Neural crest cell (in vitro differentiated cells): ENCODE data around the gene MGMT. TPM values are rescaled to one million over a fixed set of nuclear protein-coding genes. Genes with fewer than 3 reads are reported as not detected.

Experiments
- DNase-seq: peaks from one replicate; pipeline ENCODE4 v3.0.0; 2021; ENCODE audit warnings: low read depth, mixed read lengths, low spot score
- H3K27ac Mint-ChIP-seq: one replicate; pipeline ENCODE4 v1.8.0; 2021; ENCODE audit warnings: mild to moderate bottlenecking, mixed read lengths; ENCODE audit not compliant: unreplicated experiment
- H3K27me3 Mint-ChIP-seq: 2 replicates; pipeline ENCODE4 v1.8.0; 2021; ENCODE audit warnings: low read depth, mild to moderate bottlenecking, mixed read lengths
- H3K36me3 Mint-ChIP-seq: 2 replicates; pipeline ENCODE4 v1.8.0; 2021; ENCODE audit warnings: low read depth, mild to moderate bottlenecking, mixed read lengths
- H3K4me1 Mint-ChIP-seq: 2 replicates; pipeline ENCODE4 v1.8.0; 2021; ENCODE audit warnings: mixed read lengths
- H3K4me3 Mint-ChIP-seq: one replicate; pipeline ENCODE4 v1.8.0; 2021; ENCODE audit warnings: mild to moderate bottlenecking, mixed read lengths
- H3K9me3 Mint-ChIP-seq: 2 replicates; pipeline ENCODE4 v1.8.0; 2021; ENCODE audit warnings: mixed read lengths
- total RNA-seq: library from RNA; stranded (reverse); gene quantifications from 2 replicates; pipeline ENCODE4 v1.2.1, GENCODE V29; 2021
- TF ChIP-seq, protein P1 (sequence below): fragments of 200-600 bp; sonication (generic); conservative IDR thresholded peaks from 2 replicates; pipeline ENCODE4 v1.5.0; 2021; ENCODE audit warnings: antibody characterized with exemption, mild to moderate bottlenecking

The MGMT gene
- total RNA-seq, 1 donor from 2014 or later, result 15.8 TPM

DNA sequence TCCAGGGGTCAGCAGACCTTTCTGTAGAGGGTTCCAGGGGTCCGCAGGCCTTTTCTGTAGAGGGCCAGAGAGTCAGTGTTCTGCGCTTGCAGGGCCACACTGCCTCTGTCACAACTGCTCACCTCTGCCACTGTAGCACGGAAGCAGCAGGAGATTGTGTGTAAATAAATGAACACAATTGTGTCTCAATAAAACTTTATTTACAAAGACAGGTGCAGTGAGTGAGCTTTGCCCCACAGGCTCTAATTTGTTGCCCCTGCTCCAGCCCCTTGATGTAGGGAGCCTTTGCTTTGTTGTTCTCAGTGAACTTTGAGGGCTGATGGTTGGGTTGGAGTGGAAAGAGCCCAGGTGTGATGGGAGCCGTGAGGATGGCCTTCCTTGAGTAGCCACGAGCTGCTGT is 67.8 kb downstream of the MGMT start:
- H3K27ac Mint-ChIP-seq, result no peak overlapping the region
- DNase-seq, result no peak
- H3K9me3 Mint-ChIP-seq, result peaks cover 3% of the 10 kb centered on the region
- TF ChIP-seq, protein P1, sequence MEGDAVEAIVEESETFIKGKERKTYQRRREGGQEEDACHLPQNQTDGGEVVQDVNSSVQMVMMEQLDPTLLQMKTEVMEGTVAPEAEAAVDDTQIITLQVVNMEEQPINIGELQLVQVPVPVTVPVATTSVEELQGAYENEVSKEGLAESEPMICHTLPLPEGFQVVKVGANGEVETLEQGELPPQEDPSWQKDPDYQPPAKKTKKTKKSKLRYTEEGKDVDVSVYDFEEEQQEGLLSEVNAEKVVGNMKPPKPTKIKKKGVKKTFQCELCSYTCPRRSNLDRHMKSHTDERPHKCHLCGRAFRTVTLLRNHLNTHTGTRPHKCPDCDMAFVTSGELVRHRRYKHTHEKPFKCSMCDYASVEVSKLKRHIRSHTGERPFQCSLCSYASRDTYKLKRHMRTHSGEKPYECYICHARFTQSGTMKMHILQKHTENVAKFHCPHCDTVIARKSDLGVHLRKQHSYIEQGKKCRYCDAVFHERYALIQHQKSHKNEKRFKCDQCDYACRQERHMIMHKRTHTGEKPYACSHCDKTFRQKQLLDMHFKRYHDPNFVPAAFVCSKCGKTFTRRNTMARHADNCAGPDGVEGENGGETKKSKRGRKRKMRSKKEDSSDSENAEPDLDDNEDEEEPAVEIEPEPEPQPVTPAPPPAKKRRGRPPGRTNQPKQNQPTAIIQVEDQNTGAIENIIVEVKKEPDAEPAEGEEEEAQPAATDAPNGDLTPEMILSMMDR, result no peak
- H3K4me1 Mint-ChIP-seq, result no peaks in the 10 kb centered on the region
- no peaks in the 10 kb centered on the region for H3K27me3 Mint-ChIP-seq
- peaks cover 12% of the 10 kb centered on the region for H3K36me3 Mint-ChIP-seq
- H3K4me3 Mint-ChIP-seq, result no peak overlapping the region

DNA sequence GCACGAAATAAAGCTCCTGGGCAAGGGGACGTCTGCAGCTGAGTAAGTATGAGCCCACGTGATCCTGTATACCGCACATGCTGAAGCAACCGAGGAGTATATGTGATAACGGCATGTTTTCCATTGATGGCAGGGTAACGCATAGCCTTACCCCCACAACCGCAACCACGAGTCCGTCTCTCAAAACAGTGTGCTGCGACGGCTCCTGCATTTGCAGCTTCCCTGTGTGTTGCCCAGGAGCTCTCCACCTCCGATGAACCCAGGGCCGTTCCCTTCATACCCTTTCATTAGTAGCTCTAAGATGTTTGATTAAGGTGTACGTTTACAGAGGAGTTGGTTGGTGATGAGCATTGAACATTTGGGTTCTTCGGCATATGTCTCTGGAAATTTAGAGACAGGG is 69.3 kb downstream of the MGMT start:
- no peaks in the 10 kb centered on the region for H3K27me3 Mint-ChIP-seq
- TF ChIP-seq, protein P1, result no peak
- no peak overlapping the region for H3K27ac Mint-ChIP-seq
- H3K36me3 Mint-ChIP-seq, result peaks cover 15% of the 10 kb centered on the region
- H3K4me3 Mint-ChIP-seq, result no peak overlapping the region
- H3K9me3 Mint-ChIP-seq, result peaks cover 3% of the 10 kb centered on the region
- DNase-seq, result no peak
- peaks cover 5% of the 10 kb centered on the region for H3K4me1 Mint-ChIP-seq

GRCh38 chr10:129537151-129537550 is 70.1 kb downstream of the MGMT start:
- TF ChIP-seq, protein P1, result no peak
- Mint-ChIP-seq H3K9me3 (peaks cover 3% of the 10 kb centered on the region), H3K36me3 (peaks cover 15% of the 10 kb centered on the region), H3K27me3 (no peaks in the 10 kb centered on the region), H3K4me1 (peaks cover 5% of the 10 kb centered on the region), H3K4me3 (no peak overlapping the region), H3K27ac (no peak overlapping the region)
- no peak for DNase-seq

- Mint-ChIP-seq H3K4me3 (no peak overlapping the region), H3K36me3 (peaks cover 18% of the 10 kb centered on the region), H3K27me3 (no peaks in the 10 kb centered on the region), H3K4me1 (peaks cover 11% of the 10 kb centered on the region), H3K27ac (no peak overlapping the region), H3K9me3 (peaks cover 3% of the 10 kb centered on the region)
- TF ChIP-seq, protein P1, result no peak
- DNase-seq, result no peak
Measured at GRCh38 chr10:129538236-129538635, 71.2 kb downstream of the MGMT start.

- Mint-ChIP-seq H3K4me3 (no peak overlapping the region), H3K4me1 (peaks cover 14% of the 10 kb centered on the region), H3K9me3 (peaks cover 3% of the 10 kb centered on the region), H3K27ac (no peak overlapping the region), H3K36me3 (peaks cover 16% of the 10 kb centered on the region), H3K27me3 (no peaks in the 10 kb centered on the region)
- no peak for DNase-seq
- TF ChIP-seq, protein P1, result no peak
Measured at GRCh38 chr10:129541200-129541599, 74.2 kb downstream of the MGMT start.
